Left renal cortex interstitium (tissue), 4 donors: ENCODE data around the gene PSMB1. TPM values are rescaled to one million over a fixed set of nuclear protein-coding genes. Genes with fewer than 3 reads are reported as not detected.

ENCODE experiments used
- DNase-seq, 4 donors: peaks; one replicate each; pipeline ENCODE4 v3.0.0-alpha.2; 2013; ENCODE audit warnings: low read depth in 4 of 4, low spot score in 2 of 4, missing footprints in 1 of 4
- polyA plus RNA-seq, 4 donors: library from polyadenylated mRNA; unstranded; fragments of 120-200 nt; gene quantifications; one replicate each; pipeline ENCODE4 v1.2.1, GENCODE V29; 2013; ENCODE audit not compliant: insufficient read length in 4 of 4

PSMB1 gene
- polyA plus RNA-seq: 100 to 1,000 TPM; 196 to 238 (median 213) TPM

DNA sequence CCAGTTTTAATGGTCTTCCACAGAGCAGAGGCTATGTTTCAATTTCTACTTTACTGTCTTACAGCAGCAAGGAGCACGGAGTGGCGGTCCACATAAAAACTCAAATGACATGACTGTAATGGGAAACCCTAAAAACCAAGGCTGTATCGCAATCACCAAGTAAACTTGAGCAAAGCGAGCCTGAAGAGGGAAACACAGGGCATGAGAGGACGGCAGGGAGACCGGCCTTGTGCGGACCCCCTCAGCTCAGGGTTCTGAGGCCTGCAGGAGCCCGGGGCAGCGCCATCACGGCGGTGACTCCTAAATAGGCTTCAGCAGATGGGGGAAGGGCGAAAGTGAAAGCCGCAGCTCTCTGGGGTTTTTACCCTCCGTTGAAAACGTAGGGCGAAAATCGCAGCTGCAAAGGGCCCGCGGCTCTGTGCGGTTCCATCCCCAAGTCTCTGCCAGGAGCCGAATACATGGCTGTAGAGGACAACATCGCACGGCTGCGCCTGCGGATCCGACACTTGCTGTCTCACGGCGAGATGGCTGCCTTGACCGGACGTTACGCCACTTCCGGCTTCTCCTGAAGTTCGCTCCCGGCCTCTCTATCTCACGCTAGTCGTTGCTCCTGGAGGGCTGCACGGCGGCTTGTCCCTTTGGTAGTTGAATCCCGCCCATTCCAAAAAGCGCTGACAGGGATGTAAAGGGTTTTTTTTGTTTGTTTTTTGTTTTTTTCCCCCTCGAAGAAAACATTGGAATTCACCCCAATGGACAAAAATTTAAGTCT is at the start of gene PSMB1:
Gene PSMB1, minus strand, starts transcription at position 543 of the 769 bp plus-strand sequence. Its CDS starts 65 bp downstream, at position 478.
- DNase-seq: peak; percentile 88 to 94 (median 92)

DNA sequence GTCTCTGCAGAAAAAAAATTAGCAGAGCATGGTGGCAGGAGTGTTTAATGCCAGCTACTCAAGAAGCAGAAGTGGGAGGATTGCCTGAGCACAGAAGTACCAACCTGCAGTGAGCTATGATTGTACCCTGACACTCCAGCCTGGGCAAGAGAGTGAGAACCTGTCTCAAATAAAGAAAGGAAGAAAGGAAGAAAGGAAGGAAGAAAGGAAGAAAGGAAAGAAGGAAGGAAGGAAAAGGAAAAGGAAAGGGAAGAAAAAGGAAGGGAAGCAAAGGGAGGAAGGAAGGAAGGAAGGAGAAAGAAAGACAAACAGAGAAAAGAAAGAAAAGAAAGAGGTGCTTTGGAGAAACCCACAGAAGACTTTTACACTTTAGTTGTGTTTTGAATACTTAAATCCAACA is 44.2 kb upstream of the PSMB1 start:
- DNase-seq: no peak

DNA sequence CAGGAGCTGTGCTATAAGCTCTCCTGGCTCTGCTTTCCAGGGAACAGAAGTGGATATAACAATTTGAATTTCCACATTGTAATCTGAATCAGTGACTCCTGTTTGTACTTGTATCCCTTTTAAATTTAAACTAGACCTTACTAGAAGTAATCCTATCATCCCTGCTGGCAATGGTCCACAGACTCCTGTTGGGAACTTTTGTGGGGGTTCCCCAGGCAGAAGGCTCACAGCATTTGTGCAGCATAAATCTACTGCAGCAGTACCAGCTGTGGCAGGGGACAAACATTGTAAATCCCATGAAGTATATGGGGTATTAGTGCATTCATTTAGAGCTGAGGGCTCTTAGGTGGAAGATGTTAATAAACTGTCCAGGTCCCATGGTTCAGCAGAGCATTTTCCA is 43.3 kb upstream of the PSMB1 start:
- no peak for DNase-seq

DNA sequence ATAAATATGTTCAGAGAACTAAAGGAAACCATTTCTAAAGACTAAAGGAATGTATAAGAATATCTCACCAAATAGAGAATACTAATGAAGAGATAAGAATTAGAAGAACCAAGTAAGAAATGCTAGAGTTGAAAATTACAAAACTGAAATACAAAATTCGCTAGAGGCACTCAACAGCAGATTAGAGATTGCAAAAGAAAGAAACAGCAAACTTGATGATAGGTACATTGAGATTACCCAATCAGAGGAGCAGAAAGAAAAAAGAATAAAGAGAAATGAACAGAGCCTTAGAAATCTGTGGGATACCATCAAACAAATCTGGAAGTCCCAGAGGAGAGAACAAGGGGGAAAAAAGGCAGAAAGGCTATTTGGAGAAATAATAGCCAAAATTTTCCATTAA is 37.6 kb upstream of the PSMB1 start:
- no peak for DNase-seq

DNA sequence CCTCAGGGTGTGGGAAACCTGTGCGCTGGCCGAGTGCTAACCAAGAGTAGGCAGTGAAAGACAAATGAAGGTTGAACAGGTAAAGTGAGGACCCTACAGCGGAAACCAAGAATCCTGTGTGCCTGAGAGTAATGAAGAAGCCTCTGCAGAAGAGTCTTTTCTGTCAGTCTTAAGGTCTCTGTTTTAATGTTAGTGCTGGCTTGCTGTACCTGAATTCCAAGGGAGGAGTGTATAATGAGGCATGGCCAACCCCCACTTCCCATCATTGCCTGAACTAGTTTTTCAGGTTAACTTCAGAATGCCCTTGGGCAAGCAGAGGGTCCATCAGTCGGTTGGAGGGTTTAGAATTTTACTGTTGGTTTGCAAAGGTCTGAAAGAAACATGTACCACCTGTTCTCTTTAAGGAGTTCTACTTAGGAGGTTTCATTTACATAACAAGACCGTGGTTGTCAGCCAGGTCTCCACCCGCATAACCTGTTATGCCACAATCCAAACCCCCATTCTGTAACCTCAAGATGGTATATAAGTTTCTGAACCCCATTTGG is 31.9 kb upstream of the PSMB1 start:
- DNase-seq: peak in 3 of 4 donors; percentile 4 to 15 (median 9)

DNA sequence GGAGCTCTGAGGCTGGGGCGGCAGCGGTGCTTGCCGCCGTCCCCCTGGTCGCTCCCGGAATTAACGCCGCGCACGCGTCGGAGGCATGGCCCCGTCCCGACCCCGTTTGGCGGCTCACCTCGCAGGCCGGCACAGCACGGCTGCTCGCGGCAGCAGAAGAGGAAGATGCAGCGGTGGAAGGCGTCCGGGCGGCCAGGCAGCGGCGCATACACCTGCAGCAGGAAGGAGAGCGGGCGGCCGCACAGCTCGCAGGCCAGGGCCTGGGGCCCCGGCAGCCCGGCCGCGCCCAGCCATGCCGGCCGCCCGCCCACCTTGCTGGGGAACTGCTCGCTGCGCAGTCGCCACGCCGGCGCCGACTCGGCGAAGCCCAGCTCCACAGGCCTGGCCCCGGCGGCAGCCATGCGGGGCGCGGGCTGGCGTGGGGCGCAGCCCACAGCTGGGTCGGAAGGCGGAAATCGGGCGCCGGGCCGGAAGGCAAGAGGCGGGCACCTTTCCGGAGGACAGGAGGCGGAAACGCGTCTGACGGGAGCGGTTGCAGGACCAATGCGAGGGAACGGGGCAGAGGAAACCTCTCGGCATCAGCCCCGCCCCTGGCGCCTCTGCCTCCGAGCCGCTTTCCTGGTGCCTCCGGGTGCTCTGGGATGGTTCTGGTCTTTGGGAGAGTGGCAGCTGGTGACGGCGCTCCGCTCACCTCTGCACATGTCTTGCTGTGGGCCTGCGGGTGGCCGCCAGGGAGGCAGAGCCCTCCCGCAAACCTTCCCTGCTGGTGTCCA is 31.3 kb upstream of the PSMB1 start, which contains the start of gene PDCD2:
Gene PDCD2, minus strand, starts transcription at position 457 of the 773 bp plus-strand sequence. Its CDS starts 56 bp downstream, at position 401.
- DNase-seq: peak; percentile 56 to 85 (median 73)

DNA sequence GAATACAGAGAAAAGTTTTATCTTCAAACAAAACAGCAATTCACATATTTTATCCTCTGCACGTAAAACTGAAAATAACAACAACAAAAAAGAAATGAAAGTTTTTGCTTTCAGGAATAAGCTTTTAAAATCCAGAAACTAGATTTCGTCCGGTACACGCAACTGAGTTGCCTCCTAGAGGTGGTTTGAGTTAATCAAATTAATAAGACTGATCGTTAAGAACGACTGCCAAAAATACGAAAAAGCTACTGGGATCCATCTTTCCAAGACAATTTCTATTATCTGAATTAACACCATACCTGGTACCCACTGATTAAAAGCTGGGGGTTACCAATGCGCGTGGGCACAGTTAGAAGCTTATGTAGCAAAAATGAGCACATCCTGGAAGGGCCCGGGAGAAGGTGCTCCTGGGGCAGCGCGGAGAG is 30.7 kb upstream of the PSMB1 start:
- DNase-seq: peak in 2 of 4 donors; percentile 4 to 13

DNA sequence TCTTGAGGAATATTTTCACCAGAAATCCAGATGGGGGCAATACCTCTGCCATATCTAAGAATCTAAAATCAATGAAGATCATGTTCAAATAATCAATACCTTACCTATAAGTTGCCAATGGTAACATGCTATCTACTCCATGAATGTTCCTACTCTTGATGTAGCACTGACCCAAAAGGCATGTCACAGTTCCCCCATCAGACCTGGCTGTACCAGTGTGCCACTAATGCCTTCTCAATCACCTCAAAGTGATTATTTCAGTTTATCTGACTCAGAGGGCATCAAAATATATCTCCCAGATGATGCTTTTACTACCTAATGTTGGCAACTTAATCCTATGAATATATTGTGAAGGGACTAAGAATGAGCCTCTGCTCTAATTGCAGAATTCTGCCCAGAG is 25.8 kb upstream of the PSMB1 start:
- no peak for DNase-seq

DNA sequence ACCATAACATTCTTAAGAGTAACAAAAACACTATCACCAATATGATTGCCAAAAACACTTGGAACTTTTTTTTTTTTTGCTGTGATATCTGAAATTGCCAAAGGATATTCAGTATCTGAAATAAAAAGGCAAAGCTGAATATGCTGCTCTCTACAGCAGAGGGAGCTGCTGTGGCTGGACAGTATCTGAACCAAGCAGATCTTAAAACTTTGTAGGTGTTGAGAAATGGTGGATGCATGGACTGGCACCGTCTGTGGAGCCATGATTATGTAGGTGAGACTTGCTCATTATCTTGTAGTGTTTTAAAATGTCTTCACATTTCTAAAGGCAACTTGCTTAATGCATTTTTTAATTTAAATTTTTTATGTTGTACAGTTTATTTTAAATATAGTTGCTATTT is 22.1 kb upstream of the PSMB1 start:
- DNase-seq: no peak

DNA sequence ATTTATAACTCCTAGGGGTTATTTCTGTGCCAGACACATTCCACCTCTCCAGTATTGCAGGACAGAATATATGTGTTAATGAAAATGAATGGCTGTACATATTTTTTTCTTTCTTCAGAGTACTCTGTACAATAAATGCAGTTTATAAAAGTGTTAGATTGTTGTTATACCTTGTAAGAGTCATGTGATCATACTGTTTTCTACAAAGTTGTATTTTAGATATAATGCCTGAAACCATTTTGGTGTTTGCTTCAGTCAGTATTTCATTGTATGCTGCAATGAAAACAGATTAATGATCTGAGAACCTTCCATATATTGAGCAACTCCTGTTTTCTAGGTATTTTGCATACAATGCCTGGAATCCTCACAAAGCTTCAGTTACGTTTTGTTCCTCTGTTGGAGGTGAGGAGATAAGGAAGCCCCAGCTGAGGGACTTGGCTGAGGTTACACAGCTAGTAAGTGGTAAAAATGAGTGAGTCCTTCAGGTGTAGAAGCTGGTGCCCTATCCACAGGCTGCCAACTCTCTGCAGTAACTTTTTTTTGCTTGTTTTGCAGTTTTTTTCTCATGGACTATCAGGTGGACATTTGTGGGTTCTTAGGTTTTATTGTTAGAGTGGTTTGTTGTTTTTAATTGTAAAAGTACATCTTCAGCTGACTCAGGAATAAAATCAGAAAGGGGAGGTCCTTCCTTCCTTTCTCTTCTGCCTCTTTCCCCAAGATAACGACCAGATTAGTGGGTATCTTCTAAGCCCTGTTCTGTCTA is 19.8 kb upstream of the PSMB1 start:
- no peak for DNase-seq

DNA sequence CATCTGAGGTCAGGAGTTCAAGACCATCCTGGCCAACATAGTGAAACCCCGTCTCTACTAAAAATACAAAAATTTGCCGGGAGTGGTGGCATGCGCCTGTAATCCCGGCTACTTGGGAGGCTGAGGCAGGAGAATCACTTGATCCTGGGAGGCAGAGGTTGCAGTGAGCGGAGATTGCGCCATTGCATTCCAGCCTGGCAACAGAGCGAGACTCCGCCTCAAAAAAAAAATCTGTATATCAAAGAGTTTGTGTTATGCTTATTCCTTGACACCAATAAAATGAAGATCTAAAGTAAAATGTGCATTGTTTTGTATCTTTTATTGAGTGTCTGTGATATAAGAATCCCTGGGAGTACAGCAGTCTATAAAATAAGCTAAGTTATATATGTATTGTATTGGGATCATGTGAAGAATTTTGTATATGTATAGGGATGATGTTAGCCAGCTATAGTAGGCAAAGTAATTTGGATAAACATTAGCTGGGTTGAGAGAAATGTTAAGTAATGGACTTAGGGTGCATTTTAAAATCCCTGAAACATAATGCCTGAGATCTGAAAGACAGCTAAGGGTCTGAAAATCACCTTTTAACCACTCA is 11.9 kb upstream of the PSMB1 start:
- no peak for DNase-seq

DNA sequence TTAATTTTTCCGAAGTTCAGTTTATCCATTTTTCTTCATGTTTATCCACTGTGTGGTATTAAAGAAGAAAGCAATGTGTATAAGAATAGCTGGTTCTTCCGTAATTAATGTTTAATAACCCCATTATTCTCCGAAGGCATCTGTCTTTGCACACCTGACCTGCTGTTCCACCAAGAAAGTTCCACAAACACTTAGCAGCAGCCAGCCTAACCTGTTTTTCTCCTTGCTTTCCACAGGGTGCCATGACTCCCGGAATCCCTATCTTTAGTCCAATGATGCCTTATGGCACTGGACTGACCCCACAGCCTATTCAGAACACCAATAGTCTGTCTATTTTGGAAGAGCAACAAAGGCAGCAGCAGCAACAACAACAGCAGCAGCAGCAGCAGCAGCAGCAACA is 8.4 kb upstream of the PSMB1 start:
- no peak for DNase-seq

DNA sequence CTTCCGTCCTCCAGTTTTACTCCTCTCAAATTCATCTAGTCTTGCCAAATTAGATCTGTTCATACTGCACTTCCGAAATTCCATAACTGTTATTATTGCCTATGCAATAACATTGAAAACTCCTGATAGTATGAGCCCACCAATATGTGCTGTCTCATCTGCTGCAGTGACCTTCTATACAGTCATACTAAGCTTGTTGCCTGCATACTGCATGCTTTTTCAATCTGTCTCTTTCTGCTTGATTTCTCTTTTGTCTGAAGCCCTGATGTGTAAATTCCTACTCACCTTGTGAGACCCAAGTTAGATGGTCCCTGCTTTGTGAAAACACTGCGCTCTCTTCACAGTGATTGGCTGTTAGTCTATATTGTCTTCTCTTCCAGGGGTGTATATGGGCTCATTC is 2.2 kb upstream of the PSMB1 start:
- DNase-seq: no peak

DNA sequence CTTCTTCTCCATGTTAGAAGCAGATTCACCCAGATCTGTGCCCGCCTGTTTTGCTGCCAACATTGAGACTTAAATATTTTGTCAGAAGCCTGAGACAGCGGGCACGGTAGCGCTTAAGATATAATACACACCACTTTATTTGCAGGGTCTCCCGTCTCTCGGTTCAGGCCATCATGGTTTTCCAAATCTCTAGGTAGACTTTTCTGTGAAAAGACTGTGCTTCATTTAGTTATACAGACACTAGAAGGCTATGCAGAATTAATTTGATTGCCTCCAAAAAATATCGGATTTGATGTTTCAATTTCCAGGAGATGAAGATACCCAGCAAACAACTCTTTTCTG is 1.7 kb upstream of the PSMB1 start:
- no peak for DNase-seq

DNA sequence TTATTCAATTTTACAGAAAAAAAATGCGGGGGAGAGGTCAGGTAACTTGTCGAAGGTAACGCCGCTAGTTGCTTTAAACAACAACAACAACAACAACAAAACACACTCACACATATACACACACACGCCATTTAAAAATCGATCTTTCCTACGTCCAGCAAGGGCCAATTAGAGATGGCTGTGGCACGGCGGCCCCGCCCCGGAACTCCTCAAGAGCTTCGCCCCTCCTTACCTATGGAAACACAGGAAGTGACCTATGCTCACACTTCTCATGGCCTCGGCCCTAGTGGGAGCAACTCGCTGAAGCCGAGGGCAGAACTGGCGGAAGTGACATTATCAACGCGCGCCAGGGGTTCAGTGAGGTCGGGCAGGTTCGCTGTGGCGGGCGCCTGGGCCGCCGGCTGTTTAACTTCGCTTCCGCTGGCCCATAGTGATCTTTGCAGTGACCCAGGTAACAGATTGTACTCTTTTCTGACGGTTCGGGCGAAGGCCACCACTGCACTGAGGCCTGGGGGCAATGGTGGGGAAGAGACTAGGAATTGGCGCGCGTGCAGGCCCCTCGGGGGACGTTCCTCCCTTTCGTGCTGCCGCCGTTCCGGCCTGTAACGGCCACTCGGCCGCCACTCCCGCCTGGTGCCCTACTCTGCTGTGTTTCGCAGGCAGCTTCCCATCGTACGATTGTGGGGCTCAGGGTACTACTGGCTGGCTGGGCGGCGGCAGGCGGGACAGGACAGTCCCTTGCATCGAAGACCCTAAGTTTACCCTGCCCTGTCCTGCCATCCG is 1.1 kb upstream of the PSMB1 start, which contains the start of gene TBP:
Gene TBP, plus strand, starts transcription at position 357 of the 783 bp plus-strand sequence. CDS start 2,661 bp downstream, outside the sequence.
- peak; percentile 89 to 98 (median 93) for DNase-seq

DNA sequence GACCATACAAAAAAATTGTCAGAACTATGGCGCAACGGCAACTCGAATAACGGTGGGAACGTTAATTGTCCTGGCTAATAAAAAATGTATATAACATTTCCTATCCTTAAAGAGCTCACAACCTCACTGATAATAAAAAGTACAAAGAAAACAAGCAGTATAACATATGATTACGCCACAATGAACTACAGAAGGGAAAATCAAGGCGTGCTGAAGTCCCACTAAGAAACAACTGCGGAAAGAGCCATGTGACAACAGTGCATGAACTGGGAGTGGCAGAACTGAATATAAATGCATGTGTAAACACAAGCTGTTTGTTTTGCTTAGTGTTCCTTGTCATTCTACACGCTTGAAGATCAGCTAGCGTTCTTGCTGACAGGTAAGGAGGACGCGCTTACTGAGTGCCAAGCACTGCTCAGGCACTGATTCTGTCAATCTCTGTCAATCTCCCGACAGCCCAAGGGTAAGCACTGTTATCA is 466 bp upstream of the PSMB1 start:
- DNase-seq: peak in 2 of 4 donors; percentile 59 to 72

DNA sequence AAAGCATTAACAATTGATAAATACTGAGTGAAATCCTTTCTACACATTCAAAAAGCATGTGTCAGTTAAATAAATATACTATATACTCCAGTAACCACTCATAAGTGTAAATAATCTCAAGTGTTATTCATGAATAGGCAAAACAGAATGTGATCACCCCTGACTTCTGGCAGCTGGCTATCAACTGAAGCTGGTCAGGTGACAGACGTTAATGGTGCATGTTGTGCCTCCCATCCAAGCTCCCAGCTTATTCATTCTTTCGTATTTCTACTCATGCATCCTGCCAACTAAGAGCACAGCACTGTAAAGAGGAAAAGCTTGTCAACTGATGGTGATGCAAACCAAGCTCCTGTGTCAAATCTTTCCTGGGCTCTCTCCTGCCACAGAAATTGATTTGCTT is 7.7 kb downstream of the PSMB1 start:
- no peak for DNase-seq

DNA sequence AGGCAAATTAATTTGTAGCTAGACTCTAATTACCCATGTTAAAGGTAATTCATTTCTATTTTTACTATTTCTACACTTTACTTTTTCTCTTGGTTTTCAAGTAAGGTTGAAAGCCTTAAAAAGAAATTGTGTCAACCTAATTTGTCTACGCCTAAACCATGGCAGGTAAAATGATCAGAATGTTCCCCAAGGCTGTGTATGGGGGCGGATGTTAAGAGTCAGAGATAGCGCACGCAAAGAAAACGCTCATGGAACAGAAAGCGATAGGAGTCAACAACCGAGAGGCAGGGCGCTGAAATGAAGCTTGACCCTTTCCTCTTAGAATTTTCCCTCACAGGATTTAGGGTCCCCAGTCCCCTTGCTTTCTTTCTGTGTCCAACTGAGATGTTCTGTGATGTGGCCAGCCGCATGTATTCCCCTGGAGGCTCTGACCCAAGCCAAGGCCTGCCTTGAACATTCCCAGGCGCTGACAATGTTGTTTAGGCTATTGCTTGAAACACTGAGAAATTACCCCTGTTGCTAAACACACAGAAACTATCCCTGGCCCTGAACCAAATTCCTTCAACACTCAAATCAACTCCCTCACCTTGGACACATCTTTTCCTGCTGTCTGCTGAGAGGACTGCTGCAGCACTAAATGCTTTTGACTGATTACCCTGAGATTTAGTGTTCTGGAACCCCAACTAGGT is 10.9 kb downstream of the PSMB1 start:
- no peak for DNase-seq

DNA sequence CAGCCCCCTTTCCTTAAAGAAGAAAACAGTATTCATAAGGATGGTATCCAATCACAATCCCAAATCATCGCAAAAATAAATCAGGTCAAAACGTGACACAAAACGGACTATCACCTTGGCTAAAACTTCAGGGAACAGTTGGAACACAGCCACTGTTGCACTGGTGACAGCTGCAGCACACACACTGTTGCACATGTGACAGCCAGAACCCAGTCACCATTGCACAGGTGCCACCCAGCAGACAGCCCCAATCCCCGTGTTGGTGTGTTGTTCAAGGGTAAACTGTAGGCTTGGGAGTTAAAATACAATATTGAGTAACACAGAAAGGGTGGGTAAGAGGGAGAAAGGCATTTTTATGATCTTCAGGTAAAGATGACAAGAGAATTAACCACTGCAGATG is 15.8 kb downstream of the PSMB1 start:
- no peak for DNase-seq
